HT-29 (cell line): ENCODE measurements around the gene ZNF503. TPM values are rescaled to one million over a fixed set of nuclear protein-coding genes. Genes with fewer than 3 reads are reported as not detected.

Experiments
- DNase-seq: peaks from one replicate; pipeline ENCODE4 v3.0.0-alpha.2; 2015; ENCODE audit warnings: low spot score
- total RNA-seq: library from RNA; depleted of rRNA; stranded (reverse); fragments of >200 nt; shearing (Covaris generic); gene quantifications from 2 replicates; pipeline ENCODE4 v1.2.3, GENCODE V29; 2014

The ZNF503 gene
- total RNA-seq, 1 experiment from 2014 or later: 8.8 TPM

GRCh38 chr10:75407224-75407712 lies 5.7 kb upstream of the ZNF503 start:
- DNase-seq: no peak

- no peak for DNase-seq
Measured at GRCh38 chr10:75406462-75407223, 5.1 kb upstream of the ZNF503 start.

DNA sequence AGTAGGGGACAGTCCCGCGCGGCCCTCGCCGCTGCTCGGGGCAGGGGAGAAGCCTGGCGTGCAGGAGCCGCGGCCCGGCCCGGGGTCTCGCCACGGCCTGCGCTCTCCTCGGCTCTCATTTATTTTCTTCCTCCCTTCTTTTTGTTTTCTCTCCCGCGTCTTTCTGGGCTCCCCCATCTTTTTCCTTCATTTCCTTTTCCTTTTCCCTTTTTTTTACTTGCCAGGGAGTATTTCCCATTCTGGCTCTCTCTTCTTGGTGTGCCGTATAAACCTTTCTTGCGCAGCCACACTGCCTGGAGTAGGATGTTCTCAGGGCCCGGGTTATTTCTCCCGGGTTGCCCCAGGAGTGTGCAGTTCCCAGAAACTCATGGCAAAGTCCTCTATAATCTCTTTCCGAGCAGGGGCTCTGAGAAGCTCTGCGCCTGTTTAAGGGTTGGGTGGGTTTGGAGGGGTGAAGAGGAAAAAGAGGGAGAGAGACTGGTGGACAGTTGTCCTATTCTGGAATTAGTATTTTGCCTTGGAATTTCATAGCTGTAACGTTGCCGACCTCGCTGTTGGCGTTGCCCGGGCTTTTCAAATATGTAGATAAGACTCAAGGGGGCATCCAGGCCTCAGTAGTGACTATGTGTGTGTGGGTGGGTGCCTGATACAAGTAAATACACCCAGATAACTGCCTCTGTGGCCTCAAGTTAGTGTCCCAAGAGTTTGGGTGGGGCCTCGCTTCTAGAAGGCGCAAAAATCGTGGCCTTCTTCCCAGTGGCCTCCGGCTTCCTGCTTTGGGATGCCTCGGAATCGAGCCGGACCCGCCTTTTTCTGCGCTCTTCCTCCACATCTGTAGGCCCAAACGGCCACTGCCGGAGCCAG lies 4.3 kb upstream of the ZNF503 start:
- DNase-seq: no peak

- DNase-seq: peak; percentile 60
Measured at GRCh38 chr10:75404815-75405597, 3.4 kb upstream of the ZNF503 start.

GRCh38 chr10:75403939-75404814 lies 2.6 kb upstream of the ZNF503 start:
- DNase-seq: peak; percentile 30

DNA sequence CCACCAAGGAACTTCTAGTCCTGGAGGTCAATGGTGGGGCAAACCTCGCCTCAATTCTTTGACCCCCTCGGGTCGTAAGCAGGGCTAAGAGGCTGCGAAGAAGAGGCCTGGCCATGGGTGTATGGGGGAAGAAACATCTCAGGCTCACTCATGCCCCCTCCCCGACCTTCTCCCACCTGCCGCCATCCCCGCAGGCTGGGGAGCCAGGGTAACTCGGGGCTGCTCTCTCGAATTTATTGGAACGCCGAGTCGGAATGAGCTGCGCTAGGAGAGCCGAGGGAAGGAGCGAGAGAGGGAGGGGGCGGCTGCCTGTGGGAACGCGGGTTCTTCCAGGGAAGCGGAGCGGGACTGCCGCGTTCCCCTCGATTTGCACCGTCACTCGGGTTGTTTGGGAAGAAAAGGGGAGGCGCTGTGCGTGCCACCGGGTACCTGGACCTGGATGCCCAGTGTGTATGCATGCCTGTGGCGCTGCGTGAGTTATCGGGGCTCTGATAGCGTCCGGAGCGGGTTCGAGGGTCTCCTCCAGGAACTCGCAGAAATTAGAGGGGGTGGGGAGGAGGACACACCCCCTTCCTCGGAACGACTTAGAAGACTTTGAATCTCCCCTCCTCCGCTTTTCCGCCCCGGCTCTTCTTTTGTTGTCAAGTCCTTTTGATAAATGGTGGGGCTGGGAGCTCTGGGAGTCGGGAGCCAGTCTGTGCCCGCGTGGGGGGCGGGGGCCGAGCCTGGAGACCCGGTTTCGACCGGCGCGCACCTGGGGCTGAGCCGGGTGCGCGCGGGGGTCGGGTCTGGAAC lies 1.8 kb upstream of the ZNF503 start:
- DNase-seq: peak; percentile 40

- DNase-seq: no peak
Measured at GRCh38 chr10:75402486-75403143, 1.1 kb upstream of the ZNF503 start.

- DNase-seq: no peak
Measured at GRCh38 chr10:75400771-75401568, 594 bp downstream of the ZNF503 start.

DNA sequence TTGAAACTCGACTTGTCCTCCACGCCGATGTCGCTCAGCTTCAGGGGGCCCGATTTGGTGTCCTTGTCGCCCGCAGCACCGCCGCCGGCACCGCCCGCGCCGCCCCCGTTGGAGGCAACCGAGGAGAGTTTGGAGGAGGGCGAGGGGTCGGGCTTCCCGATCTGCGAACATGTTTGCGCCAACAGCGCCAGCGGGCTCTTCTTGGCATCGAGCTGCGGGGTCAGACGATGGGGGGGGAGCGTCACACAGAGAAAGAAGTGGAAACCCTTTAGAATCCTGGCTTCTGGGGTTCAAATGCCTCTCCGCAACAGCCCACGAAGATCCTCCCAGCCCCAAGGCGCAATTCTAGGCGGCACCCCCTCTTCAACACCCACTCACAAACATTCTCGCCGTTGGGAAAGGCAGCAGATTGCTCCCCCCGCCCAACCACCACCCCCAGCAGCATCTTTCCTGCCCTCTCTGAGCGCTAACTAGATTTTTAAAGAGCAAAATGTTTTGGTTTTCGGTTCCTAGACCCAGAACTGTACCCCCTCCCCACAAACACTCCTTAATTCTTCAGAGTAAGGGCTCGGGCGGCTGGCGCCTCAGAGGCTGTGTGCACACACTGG lies 1.3 kb downstream of the ZNF503 start:
- peak; percentile 28 for DNase-seq

- peak; percentile 71 for DNase-seq
Measured at GRCh38 chr10:75399461-75400162, 2.0 kb downstream of the ZNF503 start.

- DNase-seq: no peak
Measured at GRCh38 chr10:75398692-75399460, 2.7 kb downstream of the ZNF503 start.

- no peak for DNase-seq
Measured at GRCh38 chr10:75398200-75398691, 3.3 kb downstream of the ZNF503 start.

DNA sequence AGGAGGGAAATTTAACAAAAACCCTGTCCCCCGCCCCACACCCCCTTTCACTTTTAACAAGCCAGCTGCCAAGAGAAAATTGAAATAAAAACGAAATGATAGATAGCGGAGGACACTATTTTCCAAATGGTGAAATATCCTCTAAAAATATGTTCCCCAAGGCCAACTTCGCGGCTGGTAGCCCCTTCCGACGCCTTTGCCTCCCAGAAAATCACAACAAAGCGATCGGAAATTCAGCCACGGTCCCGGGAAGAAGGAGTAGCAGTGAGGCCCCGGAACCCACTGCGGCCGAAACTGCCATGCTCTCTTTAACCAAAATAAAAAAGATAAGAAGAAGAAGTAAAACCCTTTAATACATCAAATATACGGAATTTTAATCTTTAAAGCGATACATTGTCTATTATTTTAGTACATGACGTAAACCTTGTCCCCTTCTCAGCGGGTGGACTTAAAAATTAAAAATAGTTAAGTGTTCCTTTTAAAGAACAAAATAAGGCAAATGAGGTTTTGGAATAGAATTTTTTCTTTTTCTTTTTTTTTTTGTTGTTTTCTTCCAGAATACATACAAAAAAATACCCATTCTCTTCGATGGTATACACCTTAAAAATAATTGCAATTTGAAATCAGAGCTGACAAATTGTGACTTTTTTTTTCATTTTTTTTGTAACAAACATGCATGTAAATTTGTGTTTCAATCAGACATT lies 3.9 kb downstream of the ZNF503 start:
- no peak for DNase-seq

- DNase-seq: no peak
Measured at GRCh38 chr10:75396631-75397495, 4.7 kb downstream of the ZNF503 start.
